Stimulated activated memory B cell treated with anti-CD40 and anti-IgM and Interleukin-4, amounts not matched to agents 10 μg/mL and 1 μg/mL and 100 μg/mL, for 72 hours (primary cell): Measurements from ENCODE around the gene SLC25A13.

ENCODE experiments used
- ATAC-seq: fragments of 150-1000 bp; cut with Tn5 transposase; 2 replicates; pipeline ENCODE4 v1.10.0; 2021
- H3K27ac Mint-ChIP-seq: one replicate; pipeline ENCODE4 v1.8.0; 2022; ENCODE audit warnings: mild to moderate bottlenecking, mixed read lengths
- H3K27me3 Mint-ChIP-seq: one replicate; pipeline ENCODE4 v1.8.0; 2022; ENCODE audit warnings: mixed read lengths
- H3K36me3 Mint-ChIP-seq: one replicate; pipeline ENCODE4 v1.8.0; 2022; ENCODE audit warnings: mixed read lengths
- H3K4me1 Mint-ChIP-seq: one replicate; pipeline ENCODE4 v1.8.0; 2022; ENCODE audit warnings: mixed read lengths
- H3K4me3 Mint-ChIP-seq: one replicate; pipeline ENCODE4 v1.8.0; 2022; ENCODE audit warnings: mild to moderate bottlenecking, moderate library complexity, mixed read lengths
- H3K9me3 Mint-ChIP-seq: one replicate; pipeline ENCODE4 v1.8.0; 2022; ENCODE audit warnings: mixed read lengths

Gene SLC25A13

GRCh38 chr7:96075510-96076349, 246.2 kb downstream of the SLC25A13 start:
- Mint-ChIP-seq H3K4me1 (peaks cover 9% of the 10 kb centered on the region), H3K27ac (no peak overlapping the region), H3K4me3 (peak overlapping the region; percentile 79), H3K36me3 (no peaks in the 10 kb centered on the region), H3K27me3 (peaks cover 8% of the 10 kb centered on the region), H3K9me3 (no peaks in the 10 kb centered on the region)
- ATAC-seq: peak; percentile 81

- Mint-ChIP-seq H3K27ac (no peak overlapping the region), H3K4me1 (peaks cover 9% of the 10 kb centered on the region), H3K4me3 (no peak overlapping the region), H3K27me3 (peaks cover 8% of the 10 kb centered on the region), H3K36me3 (no peaks in the 10 kb centered on the region), H3K9me3 (no peaks in the 10 kb centered on the region)
- ATAC-seq: no peak
These were observed 247.0 kb downstream of the SLC25A13 start for GRCh38 chr7:96074871-96075270.
